Peyer's patch (tissue), 4 donors: ENCODE measurements around the gene HLCS. TPM values are rescaled to one million over a fixed set of nuclear protein-coding genes. Genes with fewer than 3 reads are reported as not detected.

Source experiments
- DNase-seq, 3 donors: peaks; one replicate each; pipeline ENCODE4 v3.0.0-alpha.2; 2017 to 2019
- H3K27ac ChIP-seq, 4 donors: fragments of 200-600 bp; sonication (generic); one replicate each; pipeline ENCODE4 v1.5.1; 2016 to 2019
- H3K27me3 ChIP-seq, 2 donors: fragments of 200-600 bp; sonication (generic); one replicate each; pipeline ENCODE4 v1.5.1; 2019
- H3K36me3 ChIP-seq, 3 donors: fragments of 200-600 bp; sonication (generic); one replicate each; pipeline ENCODE4 v1.5.1; 2016 to 2019
- H3K4me1 ChIP-seq, 4 donors: fragments of 200-600 bp; sonication (generic); one replicate each; pipeline ENCODE4 v1.5.1; 2016 to 2019
- H3K4me3 ChIP-seq, 4 donors: fragments of 200-600 bp; sonication (generic); 1 replicate in 3 of 4; 2 replicates in 1 of 4; pipeline ENCODE4 v1.5.1; 2016 to 2019; ENCODE audit warnings: mild to moderate bottlenecking in 1 of 4
- H3K9me3 ChIP-seq, 4 donors: fragments of 200-600 bp; sonication (generic); one replicate each; pipeline ENCODE4 v1.5.1; 2016 to 2019; ENCODE audit warnings: mild to moderate bottlenecking in 1 of 4
- POLR2A ChIP-seq, 2 donors: fragments of 450-650 bp; IDR thresholded peaks; one replicate each; pipeline ENCODE4 v1.5.1; 2017; ENCODE audit warnings: antibody characterized with exemption in 2 of 2, mild to moderate bottlenecking in 2 of 2, moderate library complexity in 2 of 2
- total RNA-seq, 4 donors: library from RNA; depleted of rRNA; stranded (reverse); fragments of >200 nt; gene quantifications; one replicate each; pipeline ENCODE4 v1.1.0, GENCODE V29; 2016
- TF ChIP-seq, protein P1 (sequence below), 6 experiments: fragments of 450-650 bp in 4 of 6; fragments of 200-600 bp in 2 of 6; sonication (generic) in 1 of 6; IDR thresholded peaks; one replicate each; pipeline ENCODE4 v1.5.1; 2017 to 2019; ENCODE audit warnings: antibody characterized with exemption in 6 of 6, mild to moderate bottlenecking in 3 of 6, moderate library complexity in 1 of 6

HLCS gene
- total RNA-seq, 4 donors from 2014 or later, result 14.9 to 27.9 (median 24.3) TPM

DNA sequence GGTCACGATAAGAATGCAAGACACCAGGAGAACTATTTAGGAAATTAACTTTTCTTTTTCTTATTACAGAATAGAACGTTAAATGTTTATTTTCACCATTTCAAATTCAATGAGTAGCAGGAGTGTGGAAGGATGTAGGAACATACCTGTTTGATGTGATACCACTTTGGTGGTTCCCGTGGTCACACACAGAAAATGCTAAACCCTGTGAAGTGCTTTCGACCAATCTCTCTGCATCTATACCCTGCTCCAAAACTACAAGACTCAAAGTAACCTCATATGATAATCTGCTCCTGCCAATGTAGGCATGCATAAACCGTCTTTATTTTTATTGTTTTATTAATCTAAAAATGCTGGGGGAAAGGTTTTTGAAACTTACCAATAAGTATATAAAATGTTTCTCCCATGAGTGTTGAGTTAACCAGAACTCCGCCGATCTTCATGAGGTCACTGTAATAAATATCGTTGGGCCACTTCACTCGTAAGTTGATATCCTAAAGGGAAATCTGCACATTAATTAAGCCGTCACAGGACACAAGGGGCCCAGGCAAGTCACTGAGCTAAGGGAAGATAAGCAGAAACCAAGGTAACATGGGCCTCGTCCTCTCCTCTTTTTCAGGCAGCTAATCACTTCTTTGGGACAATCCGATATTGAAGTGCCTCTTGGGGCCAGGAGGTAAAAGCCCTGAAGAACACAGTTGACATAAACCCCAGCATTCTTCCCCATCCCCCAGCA lies 207.0 kb downstream of the HLCS start:
- Histone ChIP-seq H3K4me1 (no peaks in the 10 kb centered on the region), H3K36me3 (peaks cover 0 to 4% (median 0%) of the 10 kb centered on the region in 3 donors), H3K9me3 (no peaks in the 10 kb centered on the region), H3K4me3 (no peak overlapping the region), H3K27ac (no peak overlapping the region), H3K27me3 (no peaks in the 10 kb centered on the region)
- no peak for TF ChIP-seq POLR2A (IDR thresholded peaks at IDR 0.05)
- TF ChIP-seq, protein P1, sequence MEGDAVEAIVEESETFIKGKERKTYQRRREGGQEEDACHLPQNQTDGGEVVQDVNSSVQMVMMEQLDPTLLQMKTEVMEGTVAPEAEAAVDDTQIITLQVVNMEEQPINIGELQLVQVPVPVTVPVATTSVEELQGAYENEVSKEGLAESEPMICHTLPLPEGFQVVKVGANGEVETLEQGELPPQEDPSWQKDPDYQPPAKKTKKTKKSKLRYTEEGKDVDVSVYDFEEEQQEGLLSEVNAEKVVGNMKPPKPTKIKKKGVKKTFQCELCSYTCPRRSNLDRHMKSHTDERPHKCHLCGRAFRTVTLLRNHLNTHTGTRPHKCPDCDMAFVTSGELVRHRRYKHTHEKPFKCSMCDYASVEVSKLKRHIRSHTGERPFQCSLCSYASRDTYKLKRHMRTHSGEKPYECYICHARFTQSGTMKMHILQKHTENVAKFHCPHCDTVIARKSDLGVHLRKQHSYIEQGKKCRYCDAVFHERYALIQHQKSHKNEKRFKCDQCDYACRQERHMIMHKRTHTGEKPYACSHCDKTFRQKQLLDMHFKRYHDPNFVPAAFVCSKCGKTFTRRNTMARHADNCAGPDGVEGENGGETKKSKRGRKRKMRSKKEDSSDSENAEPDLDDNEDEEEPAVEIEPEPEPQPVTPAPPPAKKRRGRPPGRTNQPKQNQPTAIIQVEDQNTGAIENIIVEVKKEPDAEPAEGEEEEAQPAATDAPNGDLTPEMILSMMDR (IDR thresholded peaks at IDR 0.05), result no peak
- no peak for DNase-seq

DNA sequence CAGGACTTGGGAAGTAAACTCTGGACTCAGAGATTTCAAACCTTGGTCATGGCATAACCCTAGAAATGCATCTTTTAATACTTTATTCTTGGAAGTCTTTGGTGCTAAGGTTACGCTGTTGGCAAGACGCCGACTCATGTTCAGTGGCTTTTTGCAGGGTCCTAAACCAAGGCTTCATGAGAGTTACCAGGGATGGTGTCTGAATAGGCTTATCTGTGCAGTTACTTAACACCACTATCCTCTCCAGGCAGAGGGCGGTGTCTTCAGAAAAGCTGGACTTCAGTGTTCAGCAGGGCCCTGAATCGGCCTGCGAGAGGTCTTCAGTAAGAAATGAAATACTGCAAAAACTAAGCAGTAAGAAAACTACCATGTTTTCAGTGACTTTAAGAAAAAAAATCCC lies 209.3 kb downstream of the HLCS start:
- TF ChIP-seq POLR2A (IDR thresholded peaks at IDR 0.05), result no peak
- TF ChIP-seq, protein P1 (IDR thresholded peaks at IDR 0.05), result no peak
- H3K27ac ChIP-seq, result no peak overlapping the region
- no peaks in the 10 kb centered on the region for H3K4me1 ChIP-seq
- no peaks in the 10 kb centered on the region for H3K9me3 ChIP-seq
- peaks cover 0 to 4% (median 0%) of the 10 kb centered on the region in 3 donors for H3K36me3 ChIP-seq
- H3K27me3 ChIP-seq, result no peaks in the 10 kb centered on the region
- DNase-seq, result no peak
- no peak overlapping the region for H3K4me3 ChIP-seq

DNA sequence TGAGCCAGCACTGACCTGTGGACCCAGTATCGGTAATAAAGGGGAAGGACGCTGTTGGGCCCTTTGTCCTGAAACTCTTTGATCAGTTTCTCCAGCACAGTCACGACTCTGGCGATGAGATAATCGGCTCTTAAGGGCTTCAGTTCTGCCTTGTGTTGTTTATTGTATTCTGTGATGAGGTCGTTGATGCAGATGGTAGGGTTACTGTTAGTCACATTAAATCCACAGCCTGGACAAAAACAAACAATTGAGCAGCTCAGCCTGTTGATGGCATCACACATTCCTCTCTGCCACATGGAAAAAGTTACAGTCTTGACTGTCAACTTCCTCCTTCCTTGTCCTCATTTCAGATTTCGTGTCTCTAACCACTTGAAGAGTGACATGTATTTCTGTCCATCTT lies 209.9 kb downstream of the HLCS start:
- H3K27ac ChIP-seq, result no peak overlapping the region

DNA sequence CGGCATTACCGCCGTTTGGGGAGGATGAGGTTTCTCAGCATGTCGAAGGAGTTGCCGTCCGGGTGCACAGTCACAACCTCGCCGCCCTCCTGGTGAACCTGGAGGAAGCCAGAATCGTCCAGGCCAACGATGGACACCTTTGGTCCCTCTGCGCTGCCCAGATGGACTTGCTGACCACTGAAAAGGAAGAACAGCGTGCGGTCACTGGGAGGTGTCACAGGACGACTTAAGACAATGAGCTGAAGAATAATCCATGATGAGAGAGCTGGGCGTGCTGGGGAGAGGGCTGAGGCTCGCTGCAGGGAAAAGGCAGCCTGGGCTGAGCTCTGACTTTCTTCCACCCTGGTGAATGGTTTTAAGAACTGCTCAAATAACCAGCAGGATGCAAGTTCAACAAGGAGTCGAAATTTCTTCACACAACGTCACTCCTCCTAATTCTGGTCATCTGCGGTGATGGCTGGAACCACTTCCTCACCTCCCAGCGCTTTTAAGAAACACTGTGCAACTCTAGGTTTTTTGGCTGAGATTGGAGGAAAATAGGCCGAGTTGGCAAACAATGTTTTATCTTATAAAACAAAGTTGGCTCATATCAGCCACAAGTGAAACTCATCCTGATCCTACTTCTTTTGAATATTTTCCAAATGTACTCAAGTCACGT lies 212.1 kb downstream of the HLCS start:
- Histone ChIP-seq H3K36me3 (no peaks in the 10 kb centered on the region), H3K9me3 (no peaks in the 10 kb centered on the region), H3K27ac (no peak overlapping the region), H3K27me3 (no peaks in the 10 kb centered on the region), H3K4me3 (no peak overlapping the region), H3K4me1 (no peaks in the 10 kb centered on the region)
- TF ChIP-seq POLR2A (IDR thresholded peaks at IDR 0.05), result no peak
- TF ChIP-seq, protein P1 (IDR thresholded peaks at IDR 0.05), result no peak
- no peak for DNase-seq

More for the DNA sequence above, 209.9 kb downstream of the HLCS start:
- TF ChIP-seq, protein P1 (IDR thresholded peaks at IDR 0.05), result no peak
- TF ChIP-seq POLR2A (IDR thresholded peaks at IDR 0.05), result no peak
- H3K27me3 ChIP-seq, result no peaks in the 10 kb centered on the region
- H3K9me3 ChIP-seq, result no peaks in the 10 kb centered on the region
- no peaks in the 10 kb centered on the region for H3K4me1 ChIP-seq
- no peak for DNase-seq
- no peaks in the 10 kb centered on the region for H3K36me3 ChIP-seq
- no peak overlapping the region for H3K4me3 ChIP-seq

DNA sequence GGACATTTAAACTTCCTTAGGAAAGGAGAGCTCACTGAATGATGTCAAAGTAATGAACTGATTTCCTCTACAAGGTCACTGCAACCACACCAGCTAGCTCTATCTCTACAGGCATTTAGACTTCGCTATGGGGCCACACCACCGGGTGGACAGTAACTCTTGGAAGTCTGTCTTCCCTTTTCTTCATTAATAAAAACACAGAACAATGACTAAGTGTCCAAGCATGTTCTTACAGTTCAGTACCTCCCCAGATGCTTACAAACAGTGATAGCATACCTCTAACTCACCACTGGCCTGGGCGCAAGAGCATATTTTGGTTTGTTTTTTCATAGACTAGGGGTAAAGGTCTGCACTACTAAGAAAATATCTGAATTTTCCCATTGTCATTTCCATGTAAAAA lies 212.9 kb downstream of the HLCS start:
- DNase-seq, result no peak
- Histone ChIP-seq H3K4me3 (no peak overlapping the region), H3K27me3 (no peaks in the 10 kb centered on the region), H3K4me1 (no peaks in the 10 kb centered on the region), H3K9me3 (no peaks in the 10 kb centered on the region), H3K36me3 (no peaks in the 10 kb centered on the region), H3K27ac (no peak overlapping the region)
- TF ChIP-seq, protein P1 (IDR thresholded peaks at IDR 0.05), result no peak
- TF ChIP-seq POLR2A (IDR thresholded peaks at IDR 0.05), result no peak
